Activated T-cell treated with anti-CD3 and anti-CD28 coated beads, Interleukin-2, amount 50 U/mL, for 48 hours (primary cell): Measurements from ENCODE around the gene NPAS3.

Experiments used
- DNase-seq, 2 experiments: peaks; one replicate each; pipeline ENCODE4 v3.0.0-alpha.2; 2020

The NPAS3 gene

GRCh38 chr14:33188880-33189279, 250.2 kb downstream of the NPAS3 start:
- DNase-seq, result no peak

GRCh38 chr14:33191855-33192254, 253.2 kb downstream of the NPAS3 start:
- DNase-seq, result no peak

GRCh38 chr14:33194551-33194950, 255.9 kb downstream of the NPAS3 start:
- DNase-seq, result no peak

- DNase-seq, result no peak
Observed at GRCh38 chr14:33198684-33199083, 260.0 kb downstream of the NPAS3 start.

GRCh38 chr14:33201116-33201515, 262.4 kb downstream of the NPAS3 start:
- DNase-seq, result no peak

- no peak for DNase-seq
Observed at GRCh38 chr14:33206981-33207380, 268.3 kb downstream of the NPAS3 start.

- no peak for DNase-seq
Observed at GRCh38 chr14:33207467-33208017, 268.9 kb downstream of the NPAS3 start.

GRCh38 chr14:33210311-33210710, 271.6 kb downstream of the NPAS3 start:
- no peak for DNase-seq

- DNase-seq, result no peak
Observed at GRCh38 chr14:33218026-33218425, 279.3 kb downstream of the NPAS3 start.

- DNase-seq, result no peak
Observed at GRCh38 chr14:33219957-33220356, 281.3 kb downstream of the NPAS3 start.

GRCh38 chr14:33229269-33229929, 290.7 kb downstream of the NPAS3 start:
- DNase-seq, result no peak

GRCh38 chr14:33230021-33230420, 291.3 kb downstream of the NPAS3 start:
- DNase-seq, result no peak

- DNase-seq, result no peak
Observed at GRCh38 chr14:33232031-33232430, 293.4 kb downstream of the NPAS3 start.

- DNase-seq, result no peak
Observed at GRCh38 chr14:33237115-33237740, 298.5 kb downstream of the NPAS3 start.

GRCh38 chr14:33239465-33239864, 300.8 kb downstream of the NPAS3 start:
- no peak for DNase-seq

- no peak for DNase-seq
Observed at GRCh38 chr14:33240466-33240865, 301.8 kb downstream of the NPAS3 start.

- no peak for DNase-seq
Observed at GRCh38 chr14:33241331-33241730, 302.7 kb downstream of the NPAS3 start.

- no peak for DNase-seq
Observed at GRCh38 chr14:33249233-33249820, 310.6 kb downstream of the NPAS3 start.

- DNase-seq, result no peak
Observed at GRCh38 chr14:33250963-33251362, 312.3 kb downstream of the NPAS3 start.

GRCh38 chr14:33254342-33254741, 315.7 kb downstream of the NPAS3 start:
- no peak for DNase-seq

- no peak for DNase-seq
Observed at GRCh38 chr14:33254861-33255395, 316.2 kb downstream of the NPAS3 start.

- DNase-seq, result no peak
Observed at GRCh38 chr14:33257796-33258195, 319.1 kb downstream of the NPAS3 start.

- DNase-seq, result no peak
Observed at GRCh38 chr14:33259764-33260163, 321.1 kb downstream of the NPAS3 start.

- no peak for DNase-seq
Observed at GRCh38 chr14:33271216-33271615, 332.5 kb downstream of the NPAS3 start.
